ENCODE results near the gene LSR.

Gene LSR

DNA sequence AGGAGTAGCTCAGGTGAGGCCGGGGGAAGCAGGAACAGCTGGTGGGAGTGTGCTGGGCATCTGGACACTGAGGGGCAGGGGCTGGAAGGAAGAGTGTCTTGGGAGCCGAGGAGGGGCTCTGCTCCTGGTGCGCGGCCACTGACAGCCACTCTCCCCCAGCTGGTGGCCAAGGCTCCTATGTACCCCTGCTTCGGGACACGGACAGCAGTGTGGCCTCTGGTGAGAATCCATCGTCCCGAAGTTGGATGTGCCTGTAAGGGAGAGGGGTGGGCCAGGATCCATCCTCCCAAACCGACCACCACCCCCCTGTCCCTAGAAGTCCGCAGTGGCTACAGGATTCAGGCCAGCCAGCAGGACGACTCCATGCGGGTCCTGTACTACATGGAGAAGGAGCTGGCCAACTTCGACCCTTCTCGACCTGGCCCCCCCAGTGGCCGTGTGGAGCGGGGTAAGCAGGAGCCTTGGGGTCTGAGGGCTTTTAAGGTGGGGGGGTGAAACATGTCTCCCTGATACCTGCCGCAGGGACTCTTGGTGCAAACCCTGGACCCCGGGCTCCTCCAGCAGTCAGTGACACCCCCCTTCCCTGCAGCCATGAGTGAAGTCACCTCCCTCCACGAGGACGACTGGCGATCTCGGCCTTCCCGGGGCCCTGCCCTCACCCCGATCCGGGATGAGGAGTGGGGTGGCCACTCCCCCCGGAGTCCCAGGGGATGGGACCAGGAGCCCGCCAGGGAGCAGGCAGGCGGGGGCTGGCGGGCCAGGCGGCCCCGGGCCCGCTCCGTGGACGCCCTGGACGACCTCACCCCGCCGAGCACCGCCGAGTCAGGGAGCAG, 17.9 kb downstream of the LSR start:
- H3K9ac ChIP-seq (ENCODE audit: low read depth, low read length) = no peak overlapping the region
- H3K9me3 ChIP-seq (ENCODE audit: control insufficient read depth, insufficient read depth, low read length) = no peaks in the 10 kb centered on the region
- H3K36me3 ChIP-seq (ENCODE audit: control insufficient read depth, insufficient read depth, low read length) = peaks cover 40% of the 10 kb centered on the region
- H3K27me3 ChIP-seq (ENCODE audit: control insufficient read depth, insufficient read depth, low read length) = no peaks in the 10 kb centered on the region
- peak overlapping the region; percentile 63 for H3K4me3 ChIP-seq (ENCODE audit: low read depth, low read length)
- H3K4me1 ChIP-seq (ENCODE audit: control insufficient read depth, insufficient read depth, low read length) = peaks cover 2% of the 10 kb centered on the region

DNA sequence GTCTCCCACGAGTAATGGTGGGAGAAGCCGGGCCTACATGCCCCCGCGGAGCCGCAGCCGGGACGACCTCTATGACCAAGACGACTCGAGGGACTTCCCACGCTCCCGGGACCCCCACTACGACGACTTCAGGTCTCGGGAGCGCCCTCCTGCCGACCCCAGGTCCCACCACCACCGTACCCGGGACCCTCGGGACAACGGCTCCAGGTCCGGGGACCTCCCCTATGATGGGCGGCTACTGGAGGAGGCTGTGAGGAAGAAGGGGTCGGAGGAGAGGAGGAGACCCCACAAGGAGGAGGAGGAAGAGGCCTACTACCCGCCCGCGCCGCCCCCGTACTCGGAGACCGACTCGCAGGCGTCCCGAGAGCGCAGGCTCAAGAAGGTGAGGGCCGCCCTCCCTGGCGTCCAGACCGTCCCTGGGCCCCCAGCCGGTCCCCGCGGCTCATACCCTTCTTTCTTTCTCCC, 18.6 kb downstream of the LSR start:
- Histone ChIP-seq H3K27me3 (ENCODE audit: control insufficient read depth, insufficient read depth, low read length) (no peaks in the 10 kb centered on the region), H3K4me3 (ENCODE audit: low read depth, low read length) (peak overlapping the region; percentile 63), H3K9me3 (ENCODE audit: control insufficient read depth, insufficient read depth, low read length) (no peaks in the 10 kb centered on the region), H3K4me1 (ENCODE audit: control insufficient read depth, insufficient read depth, low read length) (peaks cover 2% of the 10 kb centered on the region), H3K9ac (ENCODE audit: low read depth, low read length) (peak overlapping the region; percentile 76), H3K36me3 (ENCODE audit: control insufficient read depth, insufficient read depth, low read length) (peaks cover 40% of the 10 kb centered on the region)

DNA sequence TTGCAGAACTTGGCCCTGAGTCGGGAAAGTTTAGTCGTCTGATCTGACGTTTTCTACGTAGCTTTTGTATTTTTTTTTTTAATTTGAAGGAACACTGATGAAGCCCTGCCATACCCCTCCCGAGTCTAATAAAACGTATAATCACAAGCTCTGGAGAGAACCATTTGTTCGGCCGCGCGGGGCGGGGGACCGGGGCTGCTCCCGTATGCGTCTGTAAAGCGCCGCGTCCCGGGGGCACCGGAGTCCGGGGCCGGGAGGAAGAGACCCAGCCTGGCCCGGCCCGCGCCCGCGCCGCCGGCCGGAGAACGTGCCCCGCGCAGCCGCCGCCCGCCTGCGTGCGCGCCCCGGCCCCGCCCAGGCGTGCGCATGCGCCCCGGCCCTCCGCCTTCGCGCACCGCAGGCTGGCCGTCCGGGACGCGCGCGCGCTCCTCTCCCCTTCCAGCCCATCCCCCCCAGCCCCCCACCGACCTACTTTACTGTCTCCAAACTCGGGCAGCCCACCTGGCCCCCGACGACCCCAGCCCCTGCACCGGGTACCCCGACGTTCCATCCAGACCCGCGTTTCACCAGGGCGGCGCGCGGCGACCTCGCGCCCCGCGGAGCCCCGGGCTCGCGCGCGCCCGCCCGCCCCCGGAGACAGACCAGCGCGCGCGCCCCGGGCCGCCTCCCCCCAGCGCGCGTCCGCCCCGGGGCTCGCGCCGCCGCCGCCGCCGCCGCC, 19.2 kb downstream of the LSR start:
- Histone ChIP-seq H3K27me3 (ENCODE audit: control insufficient read depth, insufficient read depth, low read length) (no peaks in the 10 kb centered on the region), H3K9me3 (ENCODE audit: control insufficient read depth, insufficient read depth, low read length) (no peaks in the 10 kb centered on the region), H3K36me3 (ENCODE audit: control insufficient read depth, insufficient read depth, low read length) (peaks cover 37% of the 10 kb centered on the region), H3K4me3 (ENCODE audit: low read depth, low read length) (peak overlapping the region; percentile 63), H3K9ac (ENCODE audit: low read depth, low read length) (peak overlapping the region; percentile 76), H3K4me1 (ENCODE audit: control insufficient read depth, insufficient read depth, low read length) (peaks cover 2% of the 10 kb centered on the region)

DNA sequence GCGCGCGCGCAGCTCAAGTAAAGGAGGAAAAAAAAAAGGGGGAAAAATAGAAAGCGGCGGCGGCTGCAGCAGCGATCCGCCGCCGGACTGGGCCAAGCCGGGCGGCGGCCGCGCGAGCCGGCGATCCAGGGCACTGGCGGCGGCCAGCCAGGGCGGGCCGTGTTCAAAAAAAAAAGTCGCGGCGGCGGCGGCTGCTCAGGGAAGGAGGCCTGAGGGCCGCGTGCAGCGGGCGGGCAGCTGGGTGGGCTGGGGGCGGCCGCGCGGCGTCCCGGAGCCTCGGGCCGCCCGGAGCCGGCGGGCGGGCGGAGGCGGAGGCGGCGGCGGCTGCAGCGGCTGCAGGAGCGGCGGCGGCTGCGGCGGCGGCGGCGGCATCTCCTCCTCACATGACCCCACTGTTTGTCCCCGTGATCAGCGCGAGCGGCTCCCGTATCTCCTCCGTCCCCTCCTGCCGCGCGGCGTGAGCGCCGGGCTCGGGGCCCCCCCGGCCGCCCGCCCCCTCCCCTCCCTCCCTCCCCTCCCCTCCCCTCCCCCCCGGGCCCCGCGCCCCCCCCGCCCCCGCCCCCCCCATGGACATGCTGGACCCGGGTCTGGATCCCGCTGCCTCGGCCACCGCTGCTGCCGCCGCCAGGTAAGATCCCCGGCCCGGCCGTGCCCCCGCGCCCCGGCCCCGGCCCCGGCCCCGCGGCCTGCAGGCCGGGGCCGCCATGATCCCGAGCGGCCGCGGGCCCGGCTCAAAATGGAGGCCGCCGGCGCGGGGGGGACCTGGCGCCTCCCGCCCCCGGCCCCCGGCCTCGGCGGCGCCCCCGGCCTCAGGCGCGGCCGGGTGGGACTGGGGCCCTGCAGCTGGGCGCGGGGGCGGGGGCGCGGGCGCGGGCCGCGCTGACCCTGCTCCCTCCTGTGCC, 20.0 kb downstream of the LSR start, which contains the start of gene USF2:
Gene USF2, plus strand, starts transcription at position 427 of the 902 bp plus-strand sequence. Its CDS starts 140 bp downstream, at position 567.
- H3K36me3 ChIP-seq (ENCODE audit: control insufficient read depth, insufficient read depth, low read length) = peaks cover 36% of the 10 kb centered on the region
- H3K4me1 ChIP-seq (ENCODE audit: control insufficient read depth, insufficient read depth, low read length) = peaks cover 2% of the 10 kb centered on the region
- peak within 1 kb of the TSS; percentile 63 for H3K4me3 ChIP-seq (ENCODE audit: low read depth, low read length)
- H3K9ac ChIP-seq (ENCODE audit: low read depth, low read length) = peak within 1 kb of the TSS; percentile 76
- no peaks in the 10 kb centered on the region for H3K27me3 ChIP-seq (ENCODE audit: control insufficient read depth, insufficient read depth, low read length)
- H3K9me3 ChIP-seq (ENCODE audit: control insufficient read depth, insufficient read depth, low read length) = no peaks in the 10 kb centered on the region

DNA sequence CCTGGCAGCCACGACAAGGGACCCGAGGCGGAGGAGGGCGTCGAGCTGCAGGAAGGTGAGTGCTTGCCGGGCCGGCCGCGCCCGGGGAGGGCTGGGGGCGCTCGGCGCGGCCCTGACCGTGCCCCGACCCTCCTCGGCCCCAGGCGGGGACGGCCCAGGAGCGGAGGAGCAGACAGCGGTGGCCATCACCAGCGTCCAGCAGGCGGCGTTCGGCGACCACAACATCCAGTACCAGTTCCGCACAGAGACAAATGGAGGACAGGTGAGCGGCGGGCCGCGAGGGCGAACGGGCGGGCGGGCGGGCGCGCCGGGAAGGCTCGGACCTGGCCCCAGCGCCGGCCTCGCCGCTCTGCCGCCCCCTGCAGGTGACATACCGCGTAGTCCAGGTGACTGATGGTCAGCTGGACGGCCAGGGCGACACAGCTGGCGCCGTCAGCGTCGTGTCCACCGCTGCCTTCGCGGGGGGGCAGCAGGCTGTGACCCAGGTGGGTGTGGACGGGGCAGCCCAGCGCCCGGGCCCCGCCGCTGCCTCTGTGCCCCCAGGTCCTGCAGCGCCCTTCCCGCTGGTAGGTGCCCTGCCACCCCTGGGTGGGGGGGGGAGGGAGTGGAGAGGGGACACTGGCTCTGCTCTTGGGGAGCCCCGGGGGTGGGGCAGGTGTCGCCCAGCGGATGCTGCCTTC, 20.8 kb downstream of the LSR start:
- H3K9me3 ChIP-seq (ENCODE audit: control insufficient read depth, insufficient read depth, low read length) = no peaks in the 10 kb centered on the region
- peaks cover 34% of the 10 kb centered on the region for H3K36me3 ChIP-seq (ENCODE audit: control insufficient read depth, insufficient read depth, low read length)
- H3K4me3 ChIP-seq (ENCODE audit: low read depth, low read length) = peak overlapping the region; percentile 58
- peaks cover 2% of the 10 kb centered on the region for H3K4me1 ChIP-seq (ENCODE audit: control insufficient read depth, insufficient read depth, low read length)
- H3K27me3 ChIP-seq (ENCODE audit: control insufficient read depth, insufficient read depth, low read length) = no peaks in the 10 kb centered on the region
- H3K9ac ChIP-seq (ENCODE audit: low read depth, low read length) = peak overlapping the region; percentile 61

DNA sequence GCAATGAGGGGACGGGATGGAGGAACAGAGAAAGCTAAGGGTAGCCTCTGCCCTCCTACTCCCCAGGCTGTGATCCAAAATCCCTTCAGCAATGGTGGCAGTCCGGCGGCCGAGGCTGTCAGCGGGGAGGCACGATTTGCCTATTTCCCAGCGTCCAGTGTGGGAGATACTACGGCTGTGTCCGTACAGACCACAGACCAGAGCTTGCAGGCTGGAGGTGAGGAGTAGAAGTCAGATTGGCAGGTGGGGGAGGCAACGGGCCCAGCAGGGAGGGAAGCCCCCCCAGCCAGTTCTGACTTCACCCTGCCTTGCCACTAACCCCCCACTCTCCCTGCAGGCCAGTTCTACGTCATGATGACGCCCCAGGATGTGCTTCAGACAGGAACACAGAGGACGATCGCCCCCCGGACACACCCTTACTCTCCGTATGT, 21.6 kb downstream of the LSR start:
- peaks cover 32% of the 10 kb centered on the region for H3K36me3 ChIP-seq (ENCODE audit: control insufficient read depth, insufficient read depth, low read length)
- no peak overlapping the region for H3K4me3 ChIP-seq (ENCODE audit: low read depth, low read length)
- H3K4me1 ChIP-seq (ENCODE audit: control insufficient read depth, insufficient read depth, low read length) = peaks cover 2% of the 10 kb centered on the region
- no peak overlapping the region for H3K9ac ChIP-seq (ENCODE audit: low read depth, low read length)
- H3K9me3 ChIP-seq (ENCODE audit: control insufficient read depth, insufficient read depth, low read length) = no peaks in the 10 kb centered on the region
- no peaks in the 10 kb centered on the region for H3K27me3 ChIP-seq (ENCODE audit: control insufficient read depth, insufficient read depth, low read length)

DNA sequence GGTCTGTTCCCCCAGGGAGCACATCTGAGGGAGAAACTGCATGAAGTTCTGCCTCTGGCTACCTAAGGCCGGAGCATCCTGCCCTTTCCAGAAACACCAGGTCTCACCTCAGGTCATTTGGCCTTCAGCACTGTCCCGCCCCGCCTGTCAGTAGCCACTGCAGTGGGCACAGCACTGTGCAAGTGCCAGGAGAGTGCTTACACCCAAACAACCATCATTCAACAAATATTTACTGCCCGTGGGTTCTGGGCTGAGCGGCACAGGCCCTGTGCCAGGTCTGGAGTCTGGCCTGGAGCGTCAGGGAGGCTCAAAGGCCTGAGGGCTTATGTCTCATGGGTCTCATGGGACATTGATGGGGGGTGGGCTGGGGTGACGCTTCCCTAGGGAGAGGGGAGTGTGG, 22.7 kb downstream of the LSR start:
- peaks cover 32% of the 10 kb centered on the region for H3K36me3 ChIP-seq (ENCODE audit: control insufficient read depth, insufficient read depth, low read length)
- peaks cover 2% of the 10 kb centered on the region for H3K4me1 ChIP-seq (ENCODE audit: control insufficient read depth, insufficient read depth, low read length)
- H3K9me3 ChIP-seq (ENCODE audit: control insufficient read depth, insufficient read depth, low read length) = no peaks in the 10 kb centered on the region
- H3K9ac ChIP-seq (ENCODE audit: low read depth, low read length) = no peak overlapping the region
- H3K4me3 ChIP-seq (ENCODE audit: low read depth, low read length) = no peak overlapping the region
- H3K27me3 ChIP-seq (ENCODE audit: control insufficient read depth, insufficient read depth, low read length) = no peaks in the 10 kb centered on the region

DNA sequence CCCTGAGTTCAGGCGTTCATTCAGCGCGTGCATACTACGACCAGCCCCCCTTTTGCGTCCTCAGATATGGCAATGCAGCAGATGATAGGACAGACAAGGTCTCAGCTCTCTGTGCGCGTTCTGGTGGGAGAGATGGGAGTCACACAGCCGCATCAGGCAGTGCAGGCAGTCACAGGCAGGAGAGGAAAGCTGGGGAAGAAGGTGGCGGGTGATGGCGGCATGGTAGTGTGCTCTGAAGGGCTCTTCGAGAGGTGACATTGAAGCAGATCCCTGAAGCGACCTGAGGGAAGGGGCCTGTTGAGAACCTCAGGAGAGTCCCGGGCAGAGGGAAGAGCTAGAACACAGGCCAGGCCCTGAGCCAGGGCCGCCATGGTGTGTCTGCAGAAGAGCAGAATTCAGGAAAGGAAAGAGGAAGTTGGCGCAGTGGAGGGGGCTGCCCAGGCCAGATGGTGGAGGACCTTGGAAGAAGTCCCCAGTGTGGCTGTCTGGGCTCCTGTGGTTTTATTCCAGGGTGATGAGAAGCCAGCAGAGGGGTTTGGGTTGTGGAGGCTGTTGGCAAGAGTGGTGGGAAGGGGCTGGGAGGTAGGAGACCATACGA, 23.4 kb downstream of the LSR start:
- Histone ChIP-seq H3K9me3 (ENCODE audit: control insufficient read depth, insufficient read depth, low read length) (no peaks in the 10 kb centered on the region), H3K4me3 (ENCODE audit: low read depth, low read length) (no peak overlapping the region), H3K9ac (ENCODE audit: low read depth, low read length) (no peak overlapping the region), H3K4me1 (ENCODE audit: control insufficient read depth, insufficient read depth, low read length) (peaks cover 2% of the 10 kb centered on the region), H3K36me3 (ENCODE audit: control insufficient read depth, insufficient read depth, low read length) (peaks cover 34% of the 10 kb centered on the region), H3K27me3 (ENCODE audit: control insufficient read depth, insufficient read depth, low read length) (no peaks in the 10 kb centered on the region)

DNA sequence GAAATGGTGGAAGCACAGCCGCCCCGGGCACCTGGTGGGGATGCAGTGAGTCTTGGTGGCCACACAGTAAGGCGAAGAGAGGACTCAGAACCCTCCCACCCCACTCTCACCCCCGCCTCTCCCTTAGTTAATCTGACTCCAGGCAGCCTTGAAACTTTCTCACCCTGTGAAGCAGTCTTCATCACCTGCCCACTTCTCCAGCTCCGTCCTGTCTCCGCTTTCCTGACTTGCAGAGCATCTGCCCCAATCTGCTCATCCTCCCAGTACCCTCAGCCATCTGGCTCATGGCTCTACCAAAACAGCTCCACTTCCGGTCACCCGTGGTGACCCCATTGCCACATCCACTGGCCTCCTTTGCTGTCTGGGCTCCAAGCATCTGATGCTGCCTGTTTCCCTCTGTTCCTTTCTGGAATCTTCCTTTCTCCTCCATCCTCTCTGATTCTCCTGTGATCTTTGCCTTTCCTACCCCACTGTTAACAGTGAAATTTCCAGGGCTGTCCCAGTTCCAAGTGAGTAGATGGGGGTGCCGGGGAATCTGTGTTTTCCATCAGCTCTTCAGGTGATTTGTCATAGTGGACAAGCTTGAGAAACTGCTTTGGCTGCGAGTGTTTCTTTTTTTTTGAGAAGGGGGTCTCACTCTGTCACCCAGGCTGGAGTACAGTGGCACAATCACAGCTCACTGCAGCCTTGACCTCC, 24.3 kb downstream of the LSR start:
- Histone ChIP-seq H3K4me3 (ENCODE audit: low read depth, low read length) (no peak overlapping the region), H3K9ac (ENCODE audit: low read depth, low read length) (no peak overlapping the region), H3K4me1 (ENCODE audit: control insufficient read depth, insufficient read depth, low read length) (peaks cover 2% of the 10 kb centered on the region), H3K27me3 (ENCODE audit: control insufficient read depth, insufficient read depth, low read length) (no peaks in the 10 kb centered on the region), H3K9me3 (ENCODE audit: control insufficient read depth, insufficient read depth, low read length) (no peaks in the 10 kb centered on the region), H3K36me3 (ENCODE audit: control insufficient read depth, insufficient read depth, low read length) (peaks cover 34% of the 10 kb centered on the region)

DNA sequence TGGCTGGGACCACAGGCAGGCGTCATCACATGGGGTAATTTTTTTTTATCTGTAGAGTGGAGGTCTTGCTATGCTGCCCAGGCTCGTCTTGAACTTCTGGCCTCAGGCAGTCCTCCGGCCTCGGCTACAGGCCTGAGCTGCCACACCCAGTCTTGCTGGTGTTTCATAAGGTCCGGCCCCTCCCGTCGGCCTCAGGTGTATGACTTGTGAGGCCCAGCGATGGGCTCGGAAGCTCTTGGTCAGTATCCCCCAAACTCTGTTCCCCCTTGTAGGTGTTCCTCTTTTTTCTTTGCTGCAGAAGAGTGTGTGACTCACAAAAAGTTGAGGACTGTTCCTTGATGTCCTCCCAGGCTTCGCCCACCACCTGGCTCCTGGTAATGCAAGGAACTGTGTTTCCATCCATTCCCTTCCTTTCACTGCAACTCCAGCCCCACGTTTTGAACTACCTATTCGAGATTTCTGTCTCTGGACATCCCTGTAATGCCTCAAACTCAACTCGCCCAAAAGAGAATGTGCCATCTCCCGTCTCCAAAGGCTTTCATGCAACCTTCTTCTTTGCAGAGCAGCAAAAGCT, 25.0 kb downstream of the LSR start:
- Histone ChIP-seq H3K4me1 (ENCODE audit: control insufficient read depth, insufficient read depth, low read length) (peaks cover 2% of the 10 kb centered on the region), H3K9ac (ENCODE audit: low read depth, low read length) (no peak overlapping the region), H3K9me3 (ENCODE audit: control insufficient read depth, insufficient read depth, low read length) (no peaks in the 10 kb centered on the region), H3K36me3 (ENCODE audit: control insufficient read depth, insufficient read depth, low read length) (peaks cover 39% of the 10 kb centered on the region), H3K27me3 (ENCODE audit: control insufficient read depth, insufficient read depth, low read length) (no peaks in the 10 kb centered on the region), H3K4me3 (ENCODE audit: low read depth, low read length) (no peak overlapping the region)

Measured in iPS-15b (cell line).